GM23338 (cell line): ENCODE results near the gene HSP90AB1. TPM values are rescaled to one million over a fixed set of nuclear protein-coding genes. Genes with fewer than 3 reads are reported as not detected.
A peak's percentile ranks its signal among the peaks of the same experiment; 100 is the strongest.

Experiments
- ATAC-seq: fragments of 200-7000 bp; cut with Tn5 transposase; 3 replicates; pipeline ENCODE4 v1.9.1; 2020
- DNase-seq: peaks from one replicate; pipeline ENCODE4 v3.0.0-alpha.2; 2015; ENCODE audit warnings: low spot score
- H2AFZ ChIP-seq: fragments of 200-600 bp; sonication (generic); 2 replicates; pipeline ENCODE4 v1.8.0; 2016; ENCODE audit warnings: antibody characterized with exemption, mild to moderate bottlenecking, moderate library complexity
- H3F3A ChIP-seq: fragments of 200-600 bp; sonication (generic); replicated peaks from 2 replicates; pipeline ENCODE4 v1.8.0; 2017; ENCODE audit warnings: antibody characterized with exemption, mixed run types, low read depth
- H3K27ac ChIP-seq: fragments of 200-600 bp; sonication (generic); 2 replicates; pipeline ENCODE4 v1.6.1; 2016; ENCODE audit warnings: low read depth
- H3K27me3 ChIP-seq: fragments of 200-600 bp; sonication (generic); 2 replicates; pipeline ENCODE4 v1.8.0; 2016; ENCODE audit warnings: mild to moderate bottlenecking, mixed run types, moderate library complexity; ENCODE audit not compliant: insufficient read depth
- H3K36me3 ChIP-seq: fragments of 200-600 bp; sonication (generic); 2 replicates; pipeline ENCODE4 v1.8.0; 2016; ENCODE audit warnings: mild to moderate bottlenecking; ENCODE audit not compliant: insufficient read depth
- H3K4me1 ChIP-seq: fragments of 200-600 bp; sonication (generic); 2 replicates; pipeline ENCODE4 v1.8.0; 2016; ENCODE audit warnings: mild to moderate bottlenecking, moderate library complexity; ENCODE audit not compliant: insufficient read depth
- H3K4me2 ChIP-seq: fragments of 200-600 bp; sonication (generic); 2 replicates; pipeline ENCODE4 v1.7.1; 2017; ENCODE audit warnings: mixed run types
- H3K4me3 ChIP-seq: fragments of 200-600 bp; sonication (generic); 2 replicates; pipeline ENCODE4 v1.6.1; 2016; ENCODE audit warnings: mixed run types
- H3K79me2 ChIP-seq: fragments of 200-600 bp; sonication (generic); replicated peaks from 2 replicates; pipeline ENCODE4 v1.8.0; 2017; ENCODE audit warnings: mild to moderate bottlenecking; ENCODE audit not compliant: insufficient read depth
- H3K9me2 ChIP-seq: fragments of 200-600 bp; sonication (generic); 2 replicates; pipeline ENCODE4 v1.8.0; 2017; ENCODE audit not compliant: insufficient read depth
- H4K20me1 ChIP-seq: fragments of 200-600 bp; sonication (generic); replicated peaks from 2 replicates; pipeline ENCODE4 v1.8.0; 2017; ENCODE audit warnings: mild to moderate bottlenecking; ENCODE audit not compliant: insufficient read depth
- H3K27ac Mint-ChIP-seq: 2 replicates; pipeline ENCODE4 v1.8.0; 2020; ENCODE audit warnings: inconsistent platforms, mild to moderate bottlenecking, moderate library complexity, mixed read lengths
- H3K27me3 Mint-ChIP-seq: 3 replicates; pipeline ENCODE4 v1.8.0; 2022; ENCODE audit warnings: low read depth, mild to moderate bottlenecking, moderate library complexity, mixed read lengths, inconsistent platforms; ENCODE audit not compliant: insufficient read depth, poor library complexity
- H3K36me3 Mint-ChIP-seq: 3 replicates; pipeline ENCODE4 v1.8.0; 2021; ENCODE audit warnings: low read depth, mild to moderate bottlenecking, inconsistent platforms, moderate library complexity, mixed read lengths
- H3K4me1 Mint-ChIP-seq: 3 replicates; pipeline ENCODE4 v1.8.0; 2020; ENCODE audit warnings: mild to moderate bottlenecking, inconsistent platforms, mixed read lengths
- H3K4me3 Mint-ChIP-seq: 3 replicates; pipeline ENCODE4 v1.8.0; 2021; ENCODE audit warnings: moderate library complexity, mild to moderate bottlenecking, inconsistent platforms, mixed read lengths
- H3K9me3 Mint-ChIP-seq: 3 replicates; pipeline ENCODE4 v1.8.0; 2020; ENCODE audit warnings: moderate library complexity, mild to moderate bottlenecking, inconsistent platforms, mixed read lengths
- CREB1 ChIP-seq: fragments of 250-450 bp; sonication (Bioruptor Pico); IDR thresholded peaks from 2 replicates; pipeline ENCODE4 v1.5.0; 2020; ENCODE audit warnings: low read depth, mild to moderate bottlenecking, moderate library complexity
- CTCF ChIP-seq, 2 experiments: fragments of 200-600 bp in 1 of 2; sonication (generic) in 1 of 2; conservative IDR thresholded peaks; 2 replicates each; pipeline versions ENCODE4 v1.5.1 to v1.6.1; 2016 to 2017; ENCODE audit warnings: antibody characterized with exemption in 2 of 2, low read depth in 2 of 2, mild to moderate bottlenecking in 2 of 2, moderate library complexity in 1 of 2
- JUNB ChIP-seq: IDR thresholded peaks from one replicate; pipeline ENCODE4 v1.6.1; 2016; ENCODE audit warnings: antibody characterized with exemption; ENCODE audit not compliant: unreplicated experiment
- NANOG ChIP-seq: IDR thresholded peaks from 2 replicates; pipeline ENCODE4 v1.6.1; 2016; ENCODE audit warnings: antibody characterized with exemption, borderline replicate concordance
- POLR2AphosphoS5 ChIP-seq: IDR thresholded peaks from 2 replicates; pipeline ENCODE4 v1.6.1; 2016; ENCODE audit warnings: antibody characterized with exemption, low read depth
- REST ChIP-seq: IDR thresholded peaks from one replicate; pipeline ENCODE4 v1.6.1; 2018; ENCODE audit warnings: antibody characterized with exemption; ENCODE audit not compliant: unreplicated experiment
- ZNF114 ChIP-seq: fragments of 250-450 bp; sonication (Bioruptor Pico); IDR thresholded peaks from 2 replicates; pipeline ENCODE4 v1.5.0; 2020; ENCODE audit warnings: mild to moderate bottlenecking, moderate library complexity
- ZNF462 ChIP-seq: fragments of 250-450 bp; sonication (Bioruptor Pico); IDR thresholded peaks from 2 replicates; pipeline ENCODE4 v1.5.0; 2020; ENCODE audit warnings: mild to moderate bottlenecking, moderate library complexity
- polyA plus RNA-seq: library from polyadenylated mRNA; unstranded; fragments of >200 nt; fragmentation: Nextera tagmentation; extraction: Ambion mirVana; gene quantifications from 2 replicates; pipeline ENCODE4 v1.2.1, GENCODE V29; 2016
- total RNA-seq: library from RNA; depleted of rRNA; stranded (reverse); fragments of >200 nt; shearing (Covaris generic); gene quantifications from 2 replicates; pipeline ENCODE4 v1.2.3, GENCODE V29; 2014

Gene HSP90AB1
- total and polyA plus RNA-seq, 2 experiments from 2014 or later: 1,425 to 2,361 TPM

DNA sequence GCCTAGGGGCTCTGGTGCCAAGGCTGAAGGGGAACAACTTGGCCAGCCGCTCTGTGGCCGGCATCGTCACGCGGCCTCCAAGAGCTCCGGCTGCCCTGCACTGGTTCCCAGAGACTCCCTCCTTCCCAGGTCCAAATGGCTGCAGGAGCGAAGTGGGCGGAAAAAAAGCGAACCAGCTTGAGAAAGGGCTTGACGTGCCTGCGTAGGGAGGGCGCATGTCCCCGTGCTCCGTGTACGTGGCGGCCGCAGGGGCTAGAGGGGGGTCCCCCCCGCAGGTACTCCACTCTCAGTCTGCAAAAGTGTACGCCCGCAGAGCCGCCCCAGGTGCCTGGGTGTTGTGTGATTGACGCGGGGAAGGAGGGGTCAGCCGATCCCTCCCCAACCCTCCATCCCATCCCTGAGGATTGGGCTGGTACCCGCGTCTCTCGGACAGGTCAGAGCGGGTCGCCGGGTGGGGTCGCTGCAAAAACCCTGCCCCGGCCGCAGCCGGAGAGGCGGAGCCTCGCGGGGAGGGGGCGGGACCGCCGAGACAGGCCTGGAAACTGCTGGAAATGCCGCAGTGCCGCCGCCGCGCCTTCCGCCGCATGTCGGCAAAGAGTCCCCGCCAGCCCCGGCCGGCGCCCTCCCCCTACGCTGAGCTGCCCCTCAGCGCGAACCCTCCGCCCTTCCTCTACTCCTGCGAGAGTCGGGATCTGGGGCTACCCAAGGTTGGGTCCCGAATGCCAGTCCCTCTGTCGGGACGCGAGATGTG, 814 bp upstream of the HSP90AB1 start:
- TF ChIP-seq NANOG: no peak
- TF ChIP-seq ZNF462: no peak
- peak in 1 of 2 experiments; percentile 66; a peak in 3 of 4 replicates for TF ChIP-seq CTCF (conservative IDR thresholded peaks at IDR 0.05; ENCODE audit: low read depth in 2 of 2)
- TF ChIP-seq REST: no peak
- peak; percentile 47; the same call in 1 of the 2 replicates for TF ChIP-seq POLR2AphosphoS5
- peak; percentile 54; the same call in 1 of the 2 replicates for TF ChIP-seq ZNF114
- peak; percentile 89 for TF ChIP-seq CREB1 (CRISPR knock-in tag)
- no peak for TF ChIP-seq JUNB
- peak overlapping the region; percentile 100 for H3K4me3 ChIP-seq
- peak overlapping the region; percentile 90 for H3K4me2 ChIP-seq
- H3K27me3 ChIP-seq: no peaks in the 10 kb centered on the region
- DNase-seq (peak; percentile 96), ATAC-seq (peak; percentile 81)
- Mint-ChIP-seq H3K9me3 (peaks cover 13% of the 10 kb centered on the region), H3K4me1 (peaks cover 35% of the 10 kb centered on the region), H3K27me3 (peaks cover 66% of the 10 kb centered on the region), H3K27ac (peak overlapping the region; percentile 100), H3K4me3 (peak overlapping the region; percentile 100), H3K36me3 (peaks cover 42% of the 10 kb centered on the region)
- peak overlapping the region; percentile 96 for H3K27ac ChIP-seq
- peaks cover 49% of the 10 kb centered on the region for H3F3A ChIP-seq
- H2AFZ ChIP-seq: peak overlapping the region; percentile 90
- H4K20me1 ChIP-seq: peaks cover 39% of the 10 kb centered on the region
- peaks cover 32% of the 10 kb centered on the region for H3K36me3 ChIP-seq
- H3K4me1 ChIP-seq: peaks cover 30% of the 10 kb centered on the region
- H3K9me2 ChIP-seq: no peaks in the 10 kb centered on the region
- H3K79me2 ChIP-seq: peaks cover 46% of the 10 kb centered on the region
